H9 (cell line): ENCODE results near the gene S100A7. TPM values are rescaled to one million over a fixed set of nuclear protein-coding genes. Genes with fewer than 3 reads are reported as not detected.

ENCODE experiments used
- DNase-seq: peaks from one replicate; pipeline ENCODE4 v3.0.0-alpha.2; 2017
- H2AFZ ChIP-seq: one replicate; pipeline ENCODE4 v1.6.1; 2013; ENCODE audit warnings: mild to moderate bottlenecking, low read length, control low read depth, moderate library complexity
- H2AK5ac ChIP-seq: 2 replicates; pipeline ENCODE4 v1.6.1; 2013; ENCODE audit warnings: low read length, control low read depth, mixed read lengths; ENCODE audit not compliant: insufficient read length
- H2BK120ac ChIP-seq: one replicate; pipeline ENCODE4 v1.6.1; 2013; ENCODE audit warnings: low read depth, mild to moderate bottlenecking, low read length, control low read depth, inconsistent platforms; ENCODE audit not compliant: poor library complexity, severe bottlenecking
- H2BK12ac ChIP-seq: 2 replicates; pipeline ENCODE4 v1.6.1; 2013; ENCODE audit warnings: low read length, control low read depth, mixed read lengths, low read depth; ENCODE audit not compliant: insufficient read length
- H2BK15ac ChIP-seq: 2 replicates; pipeline ENCODE4 v1.6.1; 2013; ENCODE audit warnings: low read depth, low read length, control low read depth
- H2BK20ac ChIP-seq: one replicate; pipeline ENCODE4 v1.6.1; 2013; ENCODE audit warnings: low read depth, mild to moderate bottlenecking, low read length, control low read depth, inconsistent platforms; ENCODE audit not compliant: poor library complexity, severe bottlenecking
- H2BK5ac ChIP-seq: 2 replicates; pipeline ENCODE4 v1.6.1; 2013; ENCODE audit warnings: low read length, control low read depth, mixed read lengths; ENCODE audit not compliant: insufficient read length
- H3K14ac ChIP-seq: 2 replicates; pipeline ENCODE4 v1.6.1; 2013; ENCODE audit warnings: low read length, control low read depth; ENCODE audit not compliant: insufficient read depth
- H3K18ac ChIP-seq: 2 replicates; pipeline ENCODE4 v1.6.1; 2013; ENCODE audit warnings: low read depth, mild to moderate bottlenecking, mixed read lengths, low read length, control low read depth; ENCODE audit not compliant: insufficient read length
- H3K23ac ChIP-seq: 2 replicates; pipeline ENCODE4 v1.6.1; 2013; ENCODE audit warnings: low read length, control low read depth, mixed read lengths, low read depth; ENCODE audit not compliant: insufficient read length
- H3K23me2 ChIP-seq: 2 replicates; pipeline ENCODE4 v1.6.1; 2013; ENCODE audit warnings: low read depth, mild to moderate bottlenecking, mixed read lengths, low read length, control low read depth; ENCODE audit not compliant: insufficient read length, poor library complexity, severe bottlenecking
- H3K27ac ChIP-seq: 2 replicates; pipeline ENCODE4 v1.5.1; 2013; ENCODE audit warnings: low read length, control low read depth, mixed read lengths, low read depth; ENCODE audit not compliant: insufficient read length
- H3K27me3 ChIP-seq: 2 replicates; pipeline ENCODE4 v1.6.1; 2013; ENCODE audit warnings: low read length, control low read depth, inconsistent platforms; ENCODE audit not compliant: insufficient read depth
- H3K4ac ChIP-seq: 2 replicates; pipeline ENCODE4 v1.6.1; 2013; ENCODE audit warnings: low read depth, mild to moderate bottlenecking, control low read depth, inconsistent platforms, low read length, moderate library complexity
- H3K4me1 ChIP-seq: 2 replicates; pipeline ENCODE4 v1.6.1; 2013; ENCODE audit warnings: low read length, control low read depth, inconsistent platforms; ENCODE audit not compliant: insufficient read depth
- H3K4me2 ChIP-seq: 2 replicates; pipeline ENCODE4 v1.6.1; 2013; ENCODE audit warnings: low read length, control low read depth, mixed read lengths; ENCODE audit not compliant: insufficient read length, insufficient read depth
- H3K56ac ChIP-seq: 2 replicates; pipeline ENCODE4 v1.6.1; 2013; ENCODE audit warnings: low read depth, mild to moderate bottlenecking, mixed read lengths, low read length, control low read depth; ENCODE audit not compliant: insufficient read length
- H3K79me1 ChIP-seq: 2 replicates; pipeline ENCODE4 v1.6.1; 2013; ENCODE audit warnings: low read depth, mild to moderate bottlenecking, moderate library complexity, low read length, control low read depth, inconsistent platforms; ENCODE audit not compliant: insufficient read depth, poor library complexity, severe bottlenecking
- H3K79me2 ChIP-seq: 2 replicates; pipeline ENCODE4 v1.6.1; 2013; ENCODE audit warnings: low read length, control low read depth, inconsistent platforms; ENCODE audit not compliant: insufficient read depth
- H3K9ac ChIP-seq: 2 replicates; pipeline ENCODE4 v1.6.1; 2013; ENCODE audit warnings: low read length, control low read depth, mixed read lengths; ENCODE audit not compliant: insufficient read length; ENCODE audit errors: extremely low read depth
- H3K9me3 ChIP-seq: one replicate; pipeline ENCODE4 v1.6.1; 2013; ENCODE audit warnings: low read depth, low read length, inconsistent platforms; ENCODE audit not compliant: control insufficient read depth
- H3T11ph ChIP-seq: one replicate; pipeline ENCODE4 v1.6.1; 2013; ENCODE audit warnings: mild to moderate bottlenecking, low read length, control low read depth, inconsistent platforms
- H4K20me1 ChIP-seq: one replicate; pipeline ENCODE4 v1.6.1; 2013; ENCODE audit not compliant: control insufficient read depth, insufficient read length, insufficient read depth
- H4K5ac ChIP-seq: 2 replicates; pipeline ENCODE4 v1.6.1; 2013; ENCODE audit warnings: low read depth, mild to moderate bottlenecking, mixed read lengths, low read length, control low read depth; ENCODE audit not compliant: insufficient read length
- H4K8ac ChIP-seq: replicated peaks from 2 replicates; pipeline ENCODE4 v1.6.1; 2013; ENCODE audit warnings: low read length, control low read depth, mixed read lengths, low read depth; ENCODE audit not compliant: insufficient read length
- H4K91ac ChIP-seq: 2 replicates; pipeline ENCODE4 v1.6.1; 2013; ENCODE audit warnings: low read depth, mild to moderate bottlenecking, moderate library complexity, mixed read lengths, low read length, control low read depth; ENCODE audit not compliant: insufficient read length
- H3K27ac Mint-ChIP-seq, 3 experiments: 2 replicates in 2 of 3; 3 replicates in 1 of 3; pipeline ENCODE4 v1.8.0; 2020 to 2021; ENCODE audit warnings: mixed read lengths in 3 of 3, mild to moderate bottlenecking in 1 of 3, moderate library complexity in 1 of 3
- H3K27me3 Mint-ChIP-seq: 2 replicates; pipeline ENCODE4 v1.8.0; 2021; ENCODE audit warnings: low read depth, mild to moderate bottlenecking, moderate library complexity, mixed read lengths
- H3K36me3 Mint-ChIP-seq, 3 experiments: 2 replicates in 2 of 3; 3 replicates in 1 of 3; pipeline ENCODE4 v1.8.0; 2020 to 2021; ENCODE audit warnings: low read depth in 3 of 3, mixed read lengths in 3 of 3; ENCODE audit not compliant: insufficient read depth in 1 of 3
- H3K4me1 Mint-ChIP-seq, 2 experiments: 2 replicates each; pipeline ENCODE4 v1.8.0; 2020; ENCODE audit warnings: mixed read lengths in 2 of 2
- H3K4me3 Mint-ChIP-seq, 2 experiments: 2 replicates in 1 of 2; 3 replicates in 1 of 2; pipeline ENCODE4 v1.8.0; 2020 to 2021; ENCODE audit warnings: mild to moderate bottlenecking in 2 of 2, mixed read lengths in 2 of 2, moderate library complexity in 1 of 2
- H3K9me3 Mint-ChIP-seq, 2 experiments: 2 replicates in 1 of 2; 3 replicates in 1 of 2; pipeline ENCODE4 v1.8.0; 2020; ENCODE audit warnings: mild to moderate bottlenecking in 2 of 2, mixed read lengths in 2 of 2, moderate library complexity in 1 of 2
- CTCF ChIP-seq: fragments of 200-600 bp; sonication (generic); conservative IDR thresholded peaks from 3 replicates; pipeline ENCODE4 v1.8.0; 2021; ENCODE audit warnings: antibody characterized with exemption, mild to moderate bottlenecking
- WGBS: extraction: QIAGEN DNeasy Blood & Tissue Kit; methylation state at CpG from one replicate; pipeline ENCODE4 v1.1.7; 2013; ENCODE audit warnings: missing lambda C conversion rate, low lambda C conversion rate, mixed read lengths; ENCODE audit not compliant: insufficient read length; ENCODE audit errors: extremely low coverage; 5-methylcytosine and 5-hydroxymethylcytosine counted together
- total RNA-seq: library from RNA; stranded (reverse); gene quantifications from 2 replicates; pipeline ENCODE4 v1.2.1, GENCODE V29; 2021

Gene S100A7
- total RNA-seq, 1 experiment from 2014 or later: not detected

- peaks cover 7% of the 10 kb centered on the region for H3K27me3 Mint-ChIP-seq
- no peak overlapping the region for H3K27ac Mint-ChIP-seq
- WGBS: no CpG with 5 or more reads among the region's 2 CpGs
Measured at GRCh38 chr1:153430166-153430553, 30.3 kb downstream of the S100A7 start.

More at GRCh38 chr1:153430166-153430553, 30.3 kb downstream of the S100A7 start:
- Mint-ChIP-seq H3K4me1 (no peaks in the 10 kb centered on the region), H3K4me3 (no peak overlapping the region), H3K36me3 (no peaks in the 10 kb centered on the region), H3K9me3 (peaks cover 0 to 3% of the 10 kb centered on the region in 2 experiments; a peak in 1 of 5 replicates)
- no peak overlapping the region for H3K18ac ChIP-seq
- H2BK15ac ChIP-seq: no peak overlapping the region
- no peaks in the 10 kb centered on the region for H3K79me1 ChIP-seq
- no peak overlapping the region for H3K4me2 ChIP-seq
- no peak overlapping the region for H2BK20ac ChIP-seq
- H2AFZ ChIP-seq: no peak overlapping the region
- no peak overlapping the region for H4K5ac ChIP-seq
- no peaks in the 10 kb centered on the region for H4K20me1 ChIP-seq
- no peak overlapping the region for H3K14ac ChIP-seq
- H2BK120ac ChIP-seq: no peak overlapping the region
- H2BK12ac ChIP-seq: no peak overlapping the region
- no peaks in the 10 kb centered on the region for H3K23me2 ChIP-seq
- no peak overlapping the region for H2BK5ac ChIP-seq
- TF ChIP-seq CTCF: no peak
- no peak overlapping the region for H3K23ac ChIP-seq
- H3K4me1 ChIP-seq: no peaks in the 10 kb centered on the region
- no peak overlapping the region for H4K8ac ChIP-seq
- no peak overlapping the region for H3K4ac ChIP-seq
- H4K91ac ChIP-seq: no peak overlapping the region
- H3K27me3 ChIP-seq: no peaks in the 10 kb centered on the region; the same call in 1 of the 2 replicates
- no peak overlapping the region for H3T11ph ChIP-seq
- H2AK5ac ChIP-seq: no peak overlapping the region
- DNase-seq: no peak
- no peak overlapping the region for H3K9ac ChIP-seq
- no peak overlapping the region for H3K56ac ChIP-seq
- no peaks in the 10 kb centered on the region for H3K9me3 ChIP-seq
- no peak overlapping the region for H3K27ac ChIP-seq
- no peaks in the 10 kb centered on the region for H3K79me2 ChIP-seq
